ENCODE measurements around the gene GPR183.

Gene GPR183

DNA sequence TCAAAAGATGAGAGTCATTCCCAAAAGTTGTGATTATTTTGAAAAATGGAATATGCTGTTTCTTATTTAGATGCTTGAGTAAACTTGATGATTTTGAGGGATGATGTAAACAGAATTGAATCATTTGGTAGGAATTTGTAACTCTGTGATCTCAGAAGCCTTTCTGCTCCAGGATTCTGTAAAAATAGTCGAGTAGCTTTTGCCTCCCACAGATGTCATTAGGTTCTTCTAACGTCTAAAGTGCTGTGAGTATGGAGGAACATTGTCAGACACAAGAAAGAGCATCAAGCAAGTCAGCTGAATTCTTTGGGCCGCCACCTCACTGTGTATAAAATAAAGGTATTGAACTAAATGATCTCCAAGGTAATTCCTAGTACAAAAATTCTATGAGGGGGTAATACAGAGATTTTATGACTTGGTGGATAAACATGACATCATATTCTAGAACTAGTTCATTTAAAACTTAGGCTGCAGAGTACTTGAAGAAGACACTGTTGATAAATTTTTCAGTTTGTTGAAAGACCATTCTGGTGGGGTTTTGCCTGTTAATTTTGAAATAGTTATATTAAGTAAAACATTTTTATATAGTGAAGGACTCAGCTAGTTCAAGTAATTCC is 1.4 kb upstream of the GPR183 start (continued):
- TF ChIP-seq ZNF792 (tag by site-specific recombination; IDR thresholded peaks at IDR 0.05) (no peak), ZNF677 (tag by site-specific recombination; IDR thresholded peaks at IDR 0.05) (peak; percentile 76; the same call in 1 of the 2 replicates), ZNF394 (tag by site-specific recombination; IDR thresholded peaks at IDR 0.05; ENCODE audit: borderline replicate concordance) (0 out of 2 replicates have a peak, but pooled peaks have one; percentile 13), ZNF112 (tag by site-specific recombination; IDR thresholded peaks at IDR 0.05) (no peak)
- TF ChIP-seq, protein P1, sequence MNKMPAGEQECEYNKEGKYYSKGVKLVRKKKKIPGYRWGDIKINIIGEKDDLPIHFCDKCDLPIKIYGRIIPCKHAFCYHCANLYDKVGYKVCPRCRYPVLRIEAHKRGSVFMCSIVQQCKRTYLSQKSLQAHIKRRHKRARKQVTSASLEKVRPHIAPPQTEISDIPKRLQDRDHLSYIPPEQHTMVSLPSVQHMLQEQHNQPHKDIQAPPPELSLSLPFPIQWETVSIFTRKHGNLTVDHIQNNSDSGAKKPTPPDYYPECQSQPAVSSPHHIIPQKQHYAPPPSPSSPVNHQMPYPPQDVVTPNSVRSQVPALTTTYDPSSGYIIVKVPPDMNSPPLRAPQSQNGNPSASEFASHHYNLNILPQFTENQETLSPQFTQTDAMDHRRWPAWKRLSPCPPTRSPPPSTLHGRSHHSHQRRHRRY (tag by site-specific recombination; IDR thresholded peaks at IDR 0.05), result no peak

DNA sequence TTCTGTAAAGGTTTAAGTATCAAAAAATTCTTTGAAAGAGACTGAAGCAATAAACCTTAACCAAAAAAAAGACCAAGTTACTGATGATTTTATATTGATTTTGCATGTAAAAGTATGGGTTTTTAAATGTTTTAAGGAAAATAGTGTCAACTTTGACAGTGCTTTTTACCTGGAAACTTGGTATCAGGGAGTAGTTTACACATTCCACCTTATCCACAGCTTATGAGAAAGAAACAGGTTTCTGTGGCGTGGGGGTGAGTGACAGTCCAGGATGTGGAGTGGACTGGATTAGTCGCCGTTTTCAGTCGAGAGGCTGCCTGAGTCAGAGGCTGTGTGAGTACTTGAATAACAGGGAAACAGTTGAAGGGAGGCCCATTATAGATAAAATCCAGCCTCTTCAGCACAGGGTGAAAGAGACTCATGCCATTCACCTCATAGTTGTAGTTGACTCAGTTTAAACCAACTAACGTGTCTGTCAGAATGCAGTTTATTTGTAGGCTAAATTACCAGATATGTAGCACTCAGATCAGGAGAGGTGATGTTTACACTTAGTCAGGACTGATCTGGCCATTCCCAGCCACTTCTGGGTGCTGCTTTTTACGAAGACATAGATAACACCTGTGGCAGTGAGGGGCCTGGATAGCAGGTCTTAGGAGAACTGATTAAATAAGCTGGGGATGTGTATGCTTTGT is 595 bp upstream of the GPR183 start:
- H3K4me3 ChIP-seq (ENCODE audit: low read depth, low read length), result no peak overlapping the region
- H3K36me3 ChIP-seq (ENCODE audit: control insufficient read depth in 2 of 2, insufficient read depth in 1 of 2, low read length in 2 of 2), result no peaks in the 10 kb centered on the region
- TF ChIP-seq ZNF521 (tag by site-specific recombination; IDR thresholded peaks at IDR 0.05) (no peak), ZNF112 (tag by site-specific recombination; IDR thresholded peaks at IDR 0.05) (no peak), ZNF350 (tag by site-specific recombination; IDR thresholded peaks at IDR 0.05) (no peak), ZNF658 (tag by site-specific recombination; IDR thresholded peaks at IDR 0.05) (no peak), MEIS1 (CRISPR knock-in tag; IDR thresholded peaks at IDR 0.05; ENCODE audit: borderline replicate concordance) (no peak), SCRT2 (tag by site-specific recombination; IDR thresholded peaks at IDR 0.05) (peak; percentile 47), ZNF654 (tag by site-specific recombination; IDR thresholded peaks at IDR 0.05; ENCODE audit: low read depth) (no peak), ZBTB20 (tag by site-specific recombination; IDR thresholded peaks at IDR 0.05) (no peak)
- TF ChIP-seq, protein P2, sequence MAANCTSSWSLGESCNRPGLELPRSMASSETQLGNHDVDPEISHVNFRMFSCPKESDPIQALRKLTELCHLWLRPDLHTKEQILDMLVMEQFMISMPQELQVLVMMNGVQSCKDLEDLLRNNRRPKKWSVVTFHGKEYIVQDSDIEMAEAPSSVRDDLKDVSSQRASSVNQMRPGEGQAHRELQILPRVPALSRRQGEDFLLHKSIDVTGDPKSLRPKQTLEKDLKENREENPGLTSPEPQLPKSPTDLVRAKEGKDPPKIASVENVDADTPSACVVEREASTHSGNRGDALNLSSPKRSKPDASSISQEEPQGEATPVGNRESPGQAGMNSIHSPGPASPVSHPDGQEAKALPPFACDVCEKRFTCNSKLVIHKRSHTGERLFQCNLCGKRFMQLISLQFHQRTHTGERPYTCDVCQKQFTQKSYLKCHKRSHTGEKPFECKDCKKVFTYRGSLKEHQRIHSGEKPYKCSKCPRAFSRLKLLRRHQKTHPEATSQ (tag by site-specific recombination; IDR thresholded peaks at IDR 0.05), result no peak
- TF ChIP-seq, protein P3, sequence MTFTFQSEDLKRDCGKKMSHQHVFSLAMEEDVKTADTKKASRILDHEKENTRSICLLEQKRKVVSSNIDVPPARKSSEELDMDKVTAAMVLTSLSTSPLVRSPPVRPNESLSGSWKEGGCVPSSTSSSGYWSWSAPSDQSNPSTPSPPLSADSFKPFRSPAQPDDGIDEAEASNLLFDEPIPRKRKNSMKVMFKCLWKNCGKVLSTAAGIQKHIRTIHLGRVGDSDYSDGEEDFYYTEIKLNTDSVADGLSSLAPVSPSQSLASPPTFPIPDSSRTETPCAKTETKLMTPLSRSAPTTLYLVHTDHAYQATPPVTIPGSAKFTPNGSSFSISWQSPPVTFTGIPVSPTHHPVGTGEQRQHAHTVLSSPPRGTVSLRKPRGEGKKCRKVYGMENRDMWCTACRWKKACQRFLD (tag by site-specific recombination; IDR thresholded peaks at IDR 0.05), result no peak
- TF ChIP-seq, protein P4, sequence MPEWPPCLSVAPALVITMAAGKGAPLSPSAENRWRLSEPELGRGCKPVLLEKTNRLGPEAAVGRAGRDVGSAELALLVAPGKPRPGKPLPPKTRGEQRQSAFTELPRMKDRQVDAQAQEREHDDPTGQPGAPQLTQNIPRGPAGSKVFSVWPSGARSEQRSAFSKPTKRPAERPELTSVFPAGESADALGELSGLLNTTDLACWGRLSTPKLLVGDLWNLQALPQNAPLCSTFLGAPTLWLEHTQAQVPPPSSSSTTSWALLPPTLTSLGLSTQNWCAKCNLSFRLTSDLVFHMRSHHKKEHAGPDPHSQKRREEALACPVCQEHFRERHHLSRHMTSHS (tag by site-specific recombination; IDR thresholded peaks at IDR 0.05), result no peak
- TF ChIP-seq, protein P5, sequence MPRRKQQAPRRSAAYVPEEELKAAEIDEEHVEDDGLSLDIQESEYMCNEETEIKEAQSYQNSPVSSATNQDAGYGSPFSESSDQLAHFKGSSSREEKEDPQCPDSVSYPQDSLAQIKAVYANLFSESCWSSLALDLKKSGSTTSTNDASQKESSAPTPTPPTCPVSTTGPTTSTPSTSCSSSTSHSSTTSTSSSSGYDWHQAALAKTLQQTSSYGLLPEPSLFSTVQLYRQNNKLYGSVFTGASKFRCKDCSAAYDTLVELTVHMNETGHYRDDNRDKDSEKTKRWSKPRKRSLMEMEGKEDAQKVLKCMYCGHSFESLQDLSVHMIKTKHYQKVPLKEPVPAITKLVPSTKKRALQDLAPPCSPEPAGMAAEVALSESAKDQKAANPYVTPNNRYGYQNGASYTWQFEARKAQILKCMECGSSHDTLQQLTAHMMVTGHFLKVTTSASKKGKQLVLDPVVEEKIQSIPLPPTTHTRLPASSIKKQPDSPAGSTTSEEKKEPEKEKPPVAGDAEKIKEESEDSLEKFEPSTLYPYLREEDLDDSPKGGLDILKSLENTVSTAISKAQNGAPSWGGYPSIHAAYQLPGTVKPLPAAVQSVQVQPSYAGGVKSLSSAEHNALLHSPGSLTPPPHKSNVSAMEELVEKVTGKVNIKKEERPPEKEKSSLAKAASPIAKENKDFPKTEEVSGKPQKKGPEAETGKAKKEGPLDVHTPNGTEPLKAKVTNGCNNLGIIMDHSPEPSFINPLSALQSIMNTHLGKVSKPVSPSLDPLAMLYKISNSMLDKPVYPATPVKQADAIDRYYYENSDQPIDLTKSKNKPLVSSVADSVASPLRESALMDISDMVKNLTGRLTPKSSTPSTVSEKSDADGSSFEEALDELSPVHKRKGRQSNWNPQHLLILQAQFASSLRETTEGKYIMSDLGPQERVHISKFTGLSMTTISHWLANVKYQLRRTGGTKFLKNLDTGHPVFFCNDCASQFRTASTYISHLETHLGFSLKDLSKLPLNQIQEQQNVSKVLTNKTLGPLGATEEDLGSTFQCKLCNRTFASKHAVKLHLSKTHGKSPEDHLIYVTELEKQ (tag by site-specific recombination; IDR thresholded peaks at IDR 0.05; ENCODE audit: borderline replicate concordance), result no peak
- TF ChIP-seq, protein P6, sequence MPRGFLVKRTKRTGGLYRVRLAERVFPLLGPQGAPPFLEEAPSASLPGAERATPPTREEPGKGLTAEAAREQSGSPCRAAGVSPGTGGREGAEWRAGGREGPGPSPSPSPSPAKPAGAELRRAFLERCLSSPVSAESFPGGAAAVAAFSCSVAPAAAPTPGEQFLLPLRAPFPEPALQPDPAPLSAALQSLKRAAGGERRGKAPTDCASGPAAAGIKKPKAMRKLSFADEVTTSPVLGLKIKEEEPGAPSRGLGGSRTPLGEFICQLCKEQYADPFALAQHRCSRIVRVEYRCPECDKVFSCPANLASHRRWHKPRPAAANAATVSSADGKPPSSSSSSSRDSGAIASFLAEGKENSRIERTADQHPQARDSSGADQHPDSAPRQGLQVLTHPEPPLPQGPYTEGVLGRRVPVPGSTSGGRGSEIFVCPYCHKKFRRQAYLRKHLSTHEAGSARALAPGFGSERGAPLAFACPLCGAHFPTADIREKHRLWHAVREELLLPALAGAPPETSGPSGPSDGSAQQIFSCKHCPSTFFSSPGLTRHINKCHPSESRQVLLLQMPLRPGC (tag by site-specific recombination; IDR thresholded peaks at IDR 0.05), result 0 out of 2 replicates have a peak, but pooled peaks have one; percentile 22
- POLR2A ChIA-PET, result no interaction called here
- CTCF ChIA-PET, result no interaction called here
- no peaks in the 10 kb centered on the region for H3K9me3 ChIP-seq (ENCODE audit: control insufficient read depth, insufficient read depth, low read depth, low read length)
- peaks cover 19% of the 10 kb centered on the region for H3K4me1 ChIP-seq (ENCODE audit: control insufficient read depth, insufficient read depth, low read length)
- H3K27ac ChIP-seq (ENCODE audit: extremely low read depth, low read depth, low read length), result no peak overlapping the region
